Vagina (tissue), 2 donors: Measurements from ENCODE around the gene KRTAP1-4. TPM values are rescaled to one million over a fixed set of nuclear protein-coding genes. Genes with fewer than 3 reads are reported as not detected.

Source experiments
- DNase-seq, 2 donors: peaks; one replicate each; pipeline ENCODE4 v3.0.0-alpha.2; 2017; ENCODE audit errors: extremely low spot score in 2 of 2
- H3K27ac ChIP-seq: fragments of 200-600 bp; sonication (generic); one replicate; pipeline ENCODE4 v1.5.1; 2019
- H3K27me3 ChIP-seq: fragments of 200-600 bp; sonication (generic); one replicate; pipeline ENCODE4 v1.5.1; 2019
- H3K36me3 ChIP-seq, 2 donors: fragments of 200-600 bp; sonication (generic); one replicate each; pipeline ENCODE4 v1.5.1; 2017 to 2019
- H3K4me1 ChIP-seq: fragments of 200-600 bp; sonication (generic); one replicate; pipeline ENCODE4 v1.5.1; 2019
- H3K4me3 ChIP-seq, 2 donors: fragments of 200-600 bp; sonication (generic); 1 replicate in 1 of 2; 2 replicates in 1 of 2; pipeline ENCODE4 v1.5.1; 2016 to 2019
- H3K9me3 ChIP-seq: fragments of 200-600 bp; sonication (generic); one replicate; pipeline ENCODE4 v1.5.1; 2019
- POLR2A ChIP-seq, 2 donors: fragments of 450-650 bp; IDR thresholded peaks; one replicate each; pipeline ENCODE4 v1.6.1; 2017; ENCODE audit warnings: antibody characterized with exemption in 2 of 2, mild to moderate bottlenecking in 2 of 2, moderate library complexity in 2 of 2
- POLR2AphosphoS5 ChIP-seq, 2 donors: sonication (generic); formaldehyde crosslinking; IDR thresholded peaks; one replicate each; pipeline ENCODE4 v1.9.0; 2017; ENCODE audit warnings: antibody characterized with exemption in 2 of 2, mild to moderate bottlenecking in 2 of 2, low read depth in 1 of 2; ENCODE audit not compliant: insufficient read depth in 1 of 2
- intact Hi-C: fragments of 100-400 bp; cut with DNase I; formaldehyde crosslinking; loops from one replicate; pipeline ENCODE4 v1.15.1; 2023
- total RNA-seq: library from RNA; depleted of rRNA; stranded (reverse); fragments of >200 nt; gene quantifications from one replicate; pipeline ENCODE4 v1.2.3, GENCODE V29; 2016
- TF ChIP-seq, protein P1 (sequence below), 3 experiments: fragments of 450-650 bp in 2 of 3; fragments of 200-600 bp in 1 of 3; sonication (generic) in 1 of 3; IDR thresholded peaks; one replicate each; pipeline ENCODE4 v1.5.1; 2017 to 2019; ENCODE audit warnings: antibody characterized with exemption in 3 of 3, mild to moderate bottlenecking in 2 of 3, moderate library complexity in 2 of 3

KRTAP1-4 gene
- not detected for total RNA-seq

- Histone ChIP-seq H3K4me3 (no peak within 1 kb of the TSS), H3K27me3 (no peaks in the 10 kb centered on the region), H3K27ac (no peak within 1 kb of the TSS), H3K36me3 (no peaks in the 10 kb centered on the region), H3K4me1 (peaks cover 9% of the 10 kb centered on the region), H3K9me3 (no peaks in the 10 kb centered on the region)
- no peak for DNase-seq
- TF ChIP-seq, protein P1, sequence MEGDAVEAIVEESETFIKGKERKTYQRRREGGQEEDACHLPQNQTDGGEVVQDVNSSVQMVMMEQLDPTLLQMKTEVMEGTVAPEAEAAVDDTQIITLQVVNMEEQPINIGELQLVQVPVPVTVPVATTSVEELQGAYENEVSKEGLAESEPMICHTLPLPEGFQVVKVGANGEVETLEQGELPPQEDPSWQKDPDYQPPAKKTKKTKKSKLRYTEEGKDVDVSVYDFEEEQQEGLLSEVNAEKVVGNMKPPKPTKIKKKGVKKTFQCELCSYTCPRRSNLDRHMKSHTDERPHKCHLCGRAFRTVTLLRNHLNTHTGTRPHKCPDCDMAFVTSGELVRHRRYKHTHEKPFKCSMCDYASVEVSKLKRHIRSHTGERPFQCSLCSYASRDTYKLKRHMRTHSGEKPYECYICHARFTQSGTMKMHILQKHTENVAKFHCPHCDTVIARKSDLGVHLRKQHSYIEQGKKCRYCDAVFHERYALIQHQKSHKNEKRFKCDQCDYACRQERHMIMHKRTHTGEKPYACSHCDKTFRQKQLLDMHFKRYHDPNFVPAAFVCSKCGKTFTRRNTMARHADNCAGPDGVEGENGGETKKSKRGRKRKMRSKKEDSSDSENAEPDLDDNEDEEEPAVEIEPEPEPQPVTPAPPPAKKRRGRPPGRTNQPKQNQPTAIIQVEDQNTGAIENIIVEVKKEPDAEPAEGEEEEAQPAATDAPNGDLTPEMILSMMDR (IDR thresholded peaks at IDR 0.05): no peak
- no peak for TF ChIP-seq POLR2A (IDR thresholded peaks at IDR 0.05)
- TF ChIP-seq POLR2AphosphoS5 (IDR thresholded peaks at IDR 0.05; ENCODE audit: insufficient read depth in 1 of 2, low read depth in 1 of 2): no peak
- intact Hi-C loops: no loop called here
Observed at GRCh38 chr17:41029633-41030245, at the start of gene KRTAP1-4. Gene KRTAP1-4 (minus strand): TSS chr17:41030195. CDS start chr17:41030078, 117 bp downstream.

DNA sequence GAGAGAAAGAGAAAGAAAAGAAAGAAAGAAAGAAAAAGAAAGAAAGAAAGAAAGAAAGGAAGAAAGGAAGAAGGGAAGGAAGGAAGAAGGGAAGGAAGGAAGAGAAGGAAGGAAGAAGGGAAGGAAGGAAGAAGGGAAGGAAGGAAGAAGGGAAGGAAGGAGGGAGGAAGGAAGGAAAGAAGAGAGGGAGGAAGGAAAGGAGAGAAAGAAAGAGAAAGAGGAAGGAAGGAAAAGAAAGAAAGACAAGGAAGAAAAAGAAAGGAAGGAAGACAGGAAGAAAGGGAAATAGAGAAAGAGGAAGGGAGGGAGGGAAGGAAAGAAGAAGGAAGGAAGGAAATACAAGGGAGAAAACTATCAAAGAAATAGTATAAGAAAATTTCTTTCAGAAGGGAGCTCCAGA lies 46.8 kb upstream of the KRTAP1-4 start:
- intact Hi-C loops: no loop called here
- no peak for DNase-seq
- H3K27ac ChIP-seq: no peak overlapping the region
- no peaks in the 10 kb centered on the region for H3K4me1 ChIP-seq
- H3K9me3 ChIP-seq: no peaks in the 10 kb centered on the region
- TF ChIP-seq POLR2A (IDR thresholded peaks at IDR 0.05) (no peak), POLR2AphosphoS5 (IDR thresholded peaks at IDR 0.05; ENCODE audit: insufficient read depth in 1 of 2, low read depth in 1 of 2) (no peak)
- TF ChIP-seq, protein P1 (IDR thresholded peaks at IDR 0.05): no peak
- no peak overlapping the region for H3K4me3 ChIP-seq
- H3K27me3 ChIP-seq: no peaks in the 10 kb centered on the region
- H3K36me3 ChIP-seq: no peaks in the 10 kb centered on the region

GRCh38 chr17:41073676-41074075 lies 43.7 kb upstream of the KRTAP1-4 start:
- Histone ChIP-seq H3K4me3 (no peak overlapping the region), H3K4me1 (no peaks in the 10 kb centered on the region), H3K27me3 (no peaks in the 10 kb centered on the region), H3K9me3 (no peaks in the 10 kb centered on the region), H3K27ac (no peak overlapping the region), H3K36me3 (no peaks in the 10 kb centered on the region)
- no peak for DNase-seq
- no peak for TF ChIP-seq POLR2A (IDR thresholded peaks at IDR 0.05)
- no peak for TF ChIP-seq POLR2AphosphoS5 (IDR thresholded peaks at IDR 0.05; ENCODE audit: insufficient read depth in 1 of 2, low read depth in 1 of 2)
- intact Hi-C loops: no loop called here

DNA sequence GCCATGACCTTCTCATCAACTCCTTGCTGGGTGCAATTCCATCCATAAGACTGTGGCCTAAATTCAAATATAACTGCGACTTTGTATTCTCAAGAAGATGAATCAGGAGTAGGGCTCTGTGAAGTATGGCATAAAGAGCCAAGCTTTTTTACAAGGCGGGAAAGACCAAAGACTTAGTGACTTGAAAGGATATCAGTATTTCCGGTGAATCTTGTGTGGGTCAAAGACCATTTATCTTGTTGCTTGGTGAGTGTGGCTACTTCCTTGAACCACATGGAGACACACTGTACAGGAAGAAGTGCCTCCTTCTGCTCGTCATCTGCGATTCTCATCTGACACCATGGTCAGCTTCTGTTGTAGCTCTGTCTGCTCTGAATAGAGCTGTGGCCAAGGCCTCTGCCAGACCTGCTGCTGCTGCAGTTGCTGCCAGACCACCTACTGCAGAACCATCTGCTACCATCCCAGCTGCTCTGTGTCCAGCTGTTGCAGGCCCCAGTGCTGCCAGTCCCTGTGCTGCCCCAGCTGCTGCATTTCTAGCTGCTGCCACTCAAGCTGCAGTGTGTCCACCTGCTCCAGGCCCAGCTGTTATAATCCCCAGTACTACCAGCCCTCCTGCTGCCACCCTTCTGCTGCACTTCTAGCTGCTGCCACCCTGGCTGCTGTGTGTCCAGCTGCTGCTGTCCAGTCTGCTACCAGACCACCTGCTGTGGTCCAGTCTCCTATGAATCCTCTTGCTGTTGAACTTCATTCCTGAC lies 41.8 kb upstream of the KRTAP1-4 start:
- Histone ChIP-seq H3K4me1 (no peaks in the 10 kb centered on the region), H3K27me3 (no peaks in the 10 kb centered on the region), H3K9me3 (no peaks in the 10 kb centered on the region), H3K4me3 (no peak overlapping the region), H3K27ac (no peak overlapping the region), H3K36me3 (no peaks in the 10 kb centered on the region)
- DNase-seq: no peak
- intact Hi-C loops: no loop called here
- TF ChIP-seq, protein P1 (IDR thresholded peaks at IDR 0.05): no peak

DNA sequence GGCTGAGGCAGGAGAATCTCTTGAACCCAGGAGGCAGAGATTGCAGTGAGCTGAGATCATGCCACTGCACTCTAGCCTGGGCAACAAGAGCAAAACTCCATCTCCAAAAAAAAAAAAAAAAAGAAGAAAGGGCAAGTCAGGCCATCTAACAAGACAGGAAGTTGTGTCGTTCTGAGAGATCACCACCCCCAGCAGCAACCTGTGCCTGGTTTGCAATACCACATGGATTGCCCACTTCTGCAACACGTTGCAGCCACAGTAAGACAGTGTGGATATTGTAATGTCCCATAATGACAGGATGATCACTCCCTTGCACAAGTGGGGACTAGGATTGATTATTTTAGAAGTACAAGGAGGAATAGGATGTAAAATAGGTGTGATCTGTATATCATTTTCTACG lies 39.0 kb upstream of the KRTAP1-4 start:
- TF ChIP-seq POLR2A (IDR thresholded peaks at IDR 0.05): no peak
- TF ChIP-seq, protein P1 (IDR thresholded peaks at IDR 0.05): no peak
- TF ChIP-seq POLR2AphosphoS5 (IDR thresholded peaks at IDR 0.05; ENCODE audit: insufficient read depth in 1 of 2, low read depth in 1 of 2): no peak
- Histone ChIP-seq H3K4me3 (no peak overlapping the region), H3K27ac (no peak overlapping the region), H3K4me1 (no peaks in the 10 kb centered on the region), H3K27me3 (no peaks in the 10 kb centered on the region), H3K9me3 (no peaks in the 10 kb centered on the region), H3K36me3 (no peaks in the 10 kb centered on the region)
- no peak for DNase-seq
- intact Hi-C loops: no loop called here
